ENCODE measurements around the gene SLC46A2.

GRCh38 chr9:112884721-112885120 is 6.0 kb downstream of the SLC46A2 start:
- TF ChIP-seq, protein P1, sequence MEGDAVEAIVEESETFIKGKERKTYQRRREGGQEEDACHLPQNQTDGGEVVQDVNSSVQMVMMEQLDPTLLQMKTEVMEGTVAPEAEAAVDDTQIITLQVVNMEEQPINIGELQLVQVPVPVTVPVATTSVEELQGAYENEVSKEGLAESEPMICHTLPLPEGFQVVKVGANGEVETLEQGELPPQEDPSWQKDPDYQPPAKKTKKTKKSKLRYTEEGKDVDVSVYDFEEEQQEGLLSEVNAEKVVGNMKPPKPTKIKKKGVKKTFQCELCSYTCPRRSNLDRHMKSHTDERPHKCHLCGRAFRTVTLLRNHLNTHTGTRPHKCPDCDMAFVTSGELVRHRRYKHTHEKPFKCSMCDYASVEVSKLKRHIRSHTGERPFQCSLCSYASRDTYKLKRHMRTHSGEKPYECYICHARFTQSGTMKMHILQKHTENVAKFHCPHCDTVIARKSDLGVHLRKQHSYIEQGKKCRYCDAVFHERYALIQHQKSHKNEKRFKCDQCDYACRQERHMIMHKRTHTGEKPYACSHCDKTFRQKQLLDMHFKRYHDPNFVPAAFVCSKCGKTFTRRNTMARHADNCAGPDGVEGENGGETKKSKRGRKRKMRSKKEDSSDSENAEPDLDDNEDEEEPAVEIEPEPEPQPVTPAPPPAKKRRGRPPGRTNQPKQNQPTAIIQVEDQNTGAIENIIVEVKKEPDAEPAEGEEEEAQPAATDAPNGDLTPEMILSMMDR (conservative IDR thresholded peaks at IDR 0.05 in 1 of 2, IDR thresholded peaks at IDR 0.05 in 1 of 2; ENCODE audit: low read depth in 1 of 2, low read length in 2 of 2) = no peak
- no peak for TF ChIP-seq EZH2 (IDR thresholded peaks at IDR 0.05; ENCODE audit: low read length, missing control alignments)
